ENCODE results near the gene GADD45A. TPM values are rescaled to one million over a fixed set of nuclear protein-coding genes. Genes with fewer than 3 reads are reported as not detected.
A peak's percentile ranks its signal among the peaks of the same experiment; 100 is the strongest.

Gene GADD45A
- total and polyA plus RNA-seq, 4 donors, result 49.7 to 186 (median 156) TPM

- peak overlapping the region in 1 of 2 donors; percentile 17 for H3K27ac ChIP-seq (ENCODE audit: low read depth in 1 of 2, low read length in 2 of 2)
- 57 to 60% methylated on average over 3 of the region's 3 CpGs for WGBS, 2 donors
These were observed 4.4 kb downstream of the GADD45A start for GRCh38 chr1:67689267-67690017.

GRCh38 chr1:67690018-67690363 lies 5.0 kb downstream of the GADD45A start:
- DNase-seq (no peak), ATAC-seq (ENCODE audit: low FRiP score) (no peak)
- Histone ChIP-seq H3K4me1 (ENCODE audit: control insufficient read depth in 1 of 2, insufficient read depth in 2 of 2, low read length in 2 of 2) (peaks cover 0 to 5% of the 10 kb centered on the region in 2 donors), H3K27me3 (ENCODE audit: control insufficient read depth in 1 of 2, insufficient read depth in 2 of 2, low read length in 1 of 2) (no peaks in the 10 kb centered on the region), H3K4me3 (ENCODE audit: low read length in 2 of 2) (no peak overlapping the region), H3K27ac (ENCODE audit: low read depth in 1 of 2, low read length in 2 of 2) (peak overlapping the region in 1 of 2 donors; percentile 17), H3K36me3 (ENCODE audit: control insufficient read depth in 1 of 2, insufficient read depth in 2 of 2, low read length in 1 of 2) (peaks cover 0 to 3% of the 10 kb centered on the region in 2 donors), H3K9me3 (ENCODE audit: control insufficient read depth, low read length) (no peaks in the 10 kb centered on the region)
- intact Hi-C loops (cut with DNase I), result no loop called here

More at GRCh38 chr1:67689267-67690017, 4.4 kb downstream of the GADD45A start:
- peaks cover 0 to 3% of the 10 kb centered on the region in 2 donors for H3K36me3 ChIP-seq (ENCODE audit: control insufficient read depth in 1 of 2, insufficient read depth in 2 of 2, low read length in 1 of 2)
- H3K9me3 ChIP-seq (ENCODE audit: control insufficient read depth, low read length), result no peaks in the 10 kb centered on the region
- H3K4me3 ChIP-seq (ENCODE audit: low read length in 2 of 2), result no peak overlapping the region
- intact Hi-C loops (cut with DNase I), result loop anchor here (2.0 to 5.0 kb wide), 3 partner anchors 15 to 143 kb away; partner anchors contain the start of gene GNG12 (in 1 of the 2)
- ATAC-seq (ENCODE audit: low FRiP score), result no peak
- H3K4me1 ChIP-seq (ENCODE audit: control insufficient read depth in 1 of 2, insufficient read depth in 2 of 2, low read length in 2 of 2), result peaks cover 0 to 5% of the 10 kb centered on the region in 2 donors
- H3K27me3 ChIP-seq (ENCODE audit: control insufficient read depth in 1 of 2, insufficient read depth in 2 of 2, low read length in 1 of 2), result no peaks in the 10 kb centered on the region
- DNase-seq, result no peak

- ATAC-seq (ENCODE audit: low FRiP score) (no peak), DNase-seq (no peak)
- H3K27ac ChIP-seq (ENCODE audit: low read depth in 1 of 2, low read length in 2 of 2), result no peak overlapping the region
- H3K36me3 ChIP-seq (ENCODE audit: control insufficient read depth in 1 of 2, insufficient read depth in 2 of 2, low read length in 1 of 2), result peaks cover 0 to 3% of the 10 kb centered on the region in 2 donors
- intact Hi-C loops (cut with DNase I), result no loop called here
- peaks cover 0 to 5% of the 10 kb centered on the region in 2 donors for H3K4me1 ChIP-seq (ENCODE audit: control insufficient read depth in 1 of 2, insufficient read depth in 2 of 2, low read length in 2 of 2)
- H3K4me3 ChIP-seq (ENCODE audit: low read length in 2 of 2), result no peak overlapping the region
- no peaks in the 10 kb centered on the region for H3K27me3 ChIP-seq (ENCODE audit: control insufficient read depth in 1 of 2, insufficient read depth in 2 of 2, low read length in 1 of 2)
- H3K9me3 ChIP-seq (ENCODE audit: control insufficient read depth, low read length), result no peaks in the 10 kb centered on the region
- 86 to 94% methylated on average over 2 of the region's 2 CpGs for WGBS, 2 donors
These were observed 5.4 kb downstream of the GADD45A start for GRCh38 chr1:67690411-67690810.

GRCh38 chr1:67691712-67692111 lies 6.7 kb downstream of the GADD45A start:
- Histone ChIP-seq H3K36me3 (ENCODE audit: control insufficient read depth in 1 of 2, insufficient read depth in 2 of 2, low read length in 1 of 2) (peaks cover 0 to 3% of the 10 kb centered on the region in 2 donors), H3K4me1 (ENCODE audit: control insufficient read depth in 1 of 2, insufficient read depth in 2 of 2, low read length in 2 of 2) (peaks cover 0 to 5% of the 10 kb centered on the region in 2 donors), H3K4me3 (ENCODE audit: low read length in 2 of 2) (no peak overlapping the region), H3K27ac (ENCODE audit: low read depth in 1 of 2, low read length in 2 of 2) (no peak overlapping the region), H3K27me3 (ENCODE audit: control insufficient read depth in 1 of 2, insufficient read depth in 2 of 2, low read length in 1 of 2) (no peaks in the 10 kb centered on the region), H3K9me3 (ENCODE audit: control insufficient read depth, low read length) (no peaks in the 10 kb centered on the region)
- no peak for DNase-seq
- no peak for ATAC-seq (ENCODE audit: low FRiP score)
- intact Hi-C loops (cut with DNase I), result no loop called here

GRCh38 chr1:67695963-67696362 lies 11.0 kb downstream of the GADD45A start:
- no peak for ATAC-seq (ENCODE audit: low FRiP score)

GRCh38 chr1:67696708-67697107 lies 11.7 kb downstream of the GADD45A start:
- WGBS, 2 donors, result 86 to 93% methylated on average over 3 of the region's 3 CpGs
- Histone ChIP-seq H3K27me3 (ENCODE audit: control insufficient read depth in 1 of 2, insufficient read depth in 2 of 2, low read length in 1 of 2) (no peaks in the 10 kb centered on the region), H3K36me3 (ENCODE audit: control insufficient read depth in 1 of 2, insufficient read depth in 2 of 2, low read length in 1 of 2) (peaks cover 0 to 2% of the 10 kb centered on the region in 2 donors), H3K4me1 (ENCODE audit: control insufficient read depth in 1 of 2, insufficient read depth in 2 of 2, low read length in 2 of 2) (no peaks in the 10 kb centered on the region), H3K4me3 (ENCODE audit: low read length in 2 of 2) (no peak overlapping the region), H3K27ac (ENCODE audit: low read depth in 1 of 2, low read length in 2 of 2) (no peak overlapping the region), H3K9me3 (ENCODE audit: control insufficient read depth, low read length) (no peaks in the 10 kb centered on the region)
- intact Hi-C loops (cut with DNase I), result no loop called here
- no peak for DNase-seq
- ATAC-seq (ENCODE audit: low FRiP score), result no peak

More at GRCh38 chr1:67695963-67696362, 11.0 kb downstream of the GADD45A start:
- Histone ChIP-seq H3K4me3 (ENCODE audit: low read length in 2 of 2) (no peak overlapping the region), H3K9me3 (ENCODE audit: control insufficient read depth, low read length) (no peaks in the 10 kb centered on the region), H3K4me1 (ENCODE audit: control insufficient read depth in 1 of 2, insufficient read depth in 2 of 2, low read length in 2 of 2) (no peaks in the 10 kb centered on the region), H3K36me3 (ENCODE audit: control insufficient read depth in 1 of 2, insufficient read depth in 2 of 2, low read length in 1 of 2) (no peaks in the 10 kb centered on the region), H3K27ac (ENCODE audit: low read depth in 1 of 2, low read length in 2 of 2) (no peak overlapping the region), H3K27me3 (ENCODE audit: control insufficient read depth in 1 of 2, insufficient read depth in 2 of 2, low read length in 1 of 2) (no peaks in the 10 kb centered on the region)
- 82 to 85% methylated on average over 2 of the region's 2 CpGs for WGBS, 2 donors
- DNase-seq, result no peak
- intact Hi-C loops (cut with DNase I), result no loop called here

GRCh38 chr1:67700220-67700619 lies 15.2 kb downstream of the GADD45A start:
- intact Hi-C loops (cut with DNase I), result loop anchor here in 1 of 2 donors (10.0 kb wide), 1 partner anchor 135 kb away; the partner anchor contains the start of gene GNG12
- Histone ChIP-seq H3K9me3 (ENCODE audit: control insufficient read depth, low read length) (no peaks in the 10 kb centered on the region), H3K27me3 (ENCODE audit: control insufficient read depth in 1 of 2, insufficient read depth in 2 of 2, low read length in 1 of 2) (no peaks in the 10 kb centered on the region), H3K27ac (ENCODE audit: low read depth in 1 of 2, low read length in 2 of 2) (no peak overlapping the region), H3K4me3 (ENCODE audit: low read length in 2 of 2) (no peak overlapping the region), H3K36me3 (ENCODE audit: control insufficient read depth in 1 of 2, insufficient read depth in 2 of 2, low read length in 1 of 2) (peaks cover 0 to 2% of the 10 kb centered on the region in 2 donors), H3K4me1 (ENCODE audit: control insufficient read depth in 1 of 2, insufficient read depth in 2 of 2, low read length in 2 of 2) (no peaks in the 10 kb centered on the region)
- WGBS, 2 donors, result 82 to 83% methylated on average over 4 of the region's 4 CpGs
- DNase-seq (no peak), ATAC-seq (ENCODE audit: low FRiP score) (no peak)

GRCh38 chr1:67700692-67701410 lies 15.8 kb downstream of the GADD45A start:
- Histone ChIP-seq H3K4me3 (ENCODE audit: low read length in 2 of 2) (no peak overlapping the region), H3K27ac (ENCODE audit: low read depth in 1 of 2, low read length in 2 of 2) (no peak overlapping the region), H3K36me3 (ENCODE audit: control insufficient read depth in 1 of 2, insufficient read depth in 2 of 2, low read length in 1 of 2) (peaks cover 0 to 2% of the 10 kb centered on the region in 2 donors), H3K9me3 (ENCODE audit: control insufficient read depth, low read length) (no peaks in the 10 kb centered on the region), H3K27me3 (ENCODE audit: control insufficient read depth in 1 of 2, insufficient read depth in 2 of 2, low read length in 1 of 2) (no peaks in the 10 kb centered on the region), H3K4me1 (ENCODE audit: control insufficient read depth in 1 of 2, insufficient read depth in 2 of 2, low read length in 2 of 2) (no peaks in the 10 kb centered on the region)
- 75% methylated on average over 8 of the region's 8 CpGs for WGBS, 2 donors
- DNase-seq, result no peak
- peak; percentile 62 for ATAC-seq (ENCODE audit: low FRiP score)
- intact Hi-C loops (cut with DNase I), result loop anchor here in 1 of 2 donors (10.0 kb wide), 1 partner anchor 134 kb away; the partner anchor contains the start of gene GNG12
